HG02938 (cell line): Measurements from ENCODE around the gene ABCG4.
"Not testable (repeated sequence)": the region's sequence is repeated elsewhere in the genome, so short reads cannot be mapped to it uniquely, and the experiment has no call there.

Experiments
- ATAC-seq: cut with Tn5 transposase; IDR thresholded peaks from one replicate; pipeline ENCODE4 v1.9.1; 2021; ENCODE audit warnings: mild to moderate bottlenecking, moderate library complexity; ENCODE audit not compliant: unreplicated experiment

The ABCG4 gene

DNA sequence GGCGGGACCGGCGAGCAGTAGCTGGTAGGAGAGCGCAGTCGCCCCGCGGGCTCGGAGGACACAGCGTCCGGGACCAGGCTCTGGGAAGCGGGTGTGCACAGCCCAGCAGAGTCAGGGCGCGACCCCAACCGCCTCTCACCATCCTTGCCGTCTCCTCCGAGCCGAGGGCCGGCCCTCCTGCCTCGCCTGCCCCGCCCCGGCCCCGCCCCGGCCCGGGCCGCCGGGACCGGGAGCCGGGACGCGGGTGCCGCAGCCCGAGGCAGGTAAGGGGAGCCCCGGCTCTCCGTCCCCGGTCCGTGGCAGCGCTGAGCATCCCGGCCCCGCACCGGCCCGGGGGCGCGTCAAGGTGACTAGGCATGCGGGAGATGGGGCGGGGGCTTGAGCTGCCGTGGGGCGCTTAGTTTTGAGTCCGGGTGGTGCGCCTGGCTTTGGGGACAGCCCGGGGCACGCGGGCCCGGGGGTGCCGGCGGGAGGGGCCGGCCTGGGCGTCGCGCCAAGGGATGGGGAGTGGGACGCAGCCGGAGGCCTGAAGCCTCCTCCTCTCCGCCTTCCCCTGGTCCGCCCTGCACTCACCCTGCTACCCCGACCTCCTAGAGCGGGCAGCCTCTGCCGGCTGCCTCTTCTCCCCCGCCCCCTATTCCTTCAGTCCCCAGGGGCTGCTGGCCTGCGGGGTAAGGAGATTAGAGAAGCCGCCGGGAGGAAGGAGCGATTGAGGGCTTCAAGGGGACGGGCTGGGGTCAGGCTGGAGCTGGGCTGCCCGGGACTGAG lies at the start of gene ABCG4:
TSS of gene ABCG4 (plus strand) at position 35 of the 768 bp plus-strand sequence. CDS start 914 bp downstream, outside the sequence.
- no peak for ATAC-seq

DNA sequence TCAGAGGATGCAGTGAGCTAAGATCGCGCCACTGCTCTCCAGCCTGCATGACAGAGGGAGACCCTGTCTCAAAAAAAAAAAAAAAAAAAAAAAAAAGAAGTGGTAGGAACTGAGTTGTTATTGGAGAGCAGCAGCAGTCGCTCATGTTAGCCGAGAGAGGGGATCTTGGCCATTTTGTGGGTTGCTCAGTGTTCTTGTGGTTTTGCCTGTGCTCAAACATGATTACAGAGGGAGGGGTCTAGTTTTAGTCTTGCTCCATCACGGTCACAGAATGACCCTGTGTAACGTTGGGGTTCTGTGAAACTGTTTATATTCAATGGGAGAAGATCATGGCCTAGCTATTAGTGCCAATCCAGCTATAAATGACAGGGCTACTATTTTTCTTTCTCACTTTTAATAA lies 49.1 kb upstream of the ABCG4 start:
- no peak for ATAC-seq

DNA sequence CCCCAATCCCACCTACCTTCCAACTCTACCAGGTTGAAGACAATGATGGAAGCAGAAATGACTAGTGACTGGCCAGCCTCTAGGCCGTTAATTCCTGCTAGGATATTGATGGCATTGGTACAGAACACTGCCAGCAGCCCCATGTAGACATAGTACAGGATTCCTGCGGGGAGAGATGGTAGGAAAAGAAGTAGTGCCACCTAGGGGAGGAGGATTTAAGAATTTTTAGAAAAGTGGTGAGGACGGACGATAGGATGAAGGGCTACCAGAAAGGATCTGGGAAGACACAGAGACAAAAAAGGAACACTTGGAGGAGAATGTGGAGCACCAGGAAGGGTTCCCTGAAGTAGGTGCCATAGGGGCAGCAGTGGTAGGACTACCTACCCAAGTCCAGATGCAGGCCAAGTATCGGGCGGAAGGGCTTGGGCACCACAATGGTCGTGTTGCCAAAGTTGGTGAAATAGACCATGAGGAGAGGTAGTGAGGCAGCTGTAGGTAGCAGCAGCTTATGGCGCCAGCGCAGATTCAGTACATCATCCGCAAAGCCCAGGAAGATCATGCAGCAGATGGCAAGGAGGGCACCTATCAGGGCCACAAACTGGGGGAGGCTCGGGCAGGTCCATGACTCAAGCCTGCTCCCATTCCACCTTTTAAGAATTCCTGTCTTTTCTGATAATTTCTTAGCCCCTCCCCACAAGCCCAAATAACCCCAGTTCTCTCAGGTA lies 48.4 kb upstream of the ABCG4 start:
- ATAC-seq = no peak

DNA sequence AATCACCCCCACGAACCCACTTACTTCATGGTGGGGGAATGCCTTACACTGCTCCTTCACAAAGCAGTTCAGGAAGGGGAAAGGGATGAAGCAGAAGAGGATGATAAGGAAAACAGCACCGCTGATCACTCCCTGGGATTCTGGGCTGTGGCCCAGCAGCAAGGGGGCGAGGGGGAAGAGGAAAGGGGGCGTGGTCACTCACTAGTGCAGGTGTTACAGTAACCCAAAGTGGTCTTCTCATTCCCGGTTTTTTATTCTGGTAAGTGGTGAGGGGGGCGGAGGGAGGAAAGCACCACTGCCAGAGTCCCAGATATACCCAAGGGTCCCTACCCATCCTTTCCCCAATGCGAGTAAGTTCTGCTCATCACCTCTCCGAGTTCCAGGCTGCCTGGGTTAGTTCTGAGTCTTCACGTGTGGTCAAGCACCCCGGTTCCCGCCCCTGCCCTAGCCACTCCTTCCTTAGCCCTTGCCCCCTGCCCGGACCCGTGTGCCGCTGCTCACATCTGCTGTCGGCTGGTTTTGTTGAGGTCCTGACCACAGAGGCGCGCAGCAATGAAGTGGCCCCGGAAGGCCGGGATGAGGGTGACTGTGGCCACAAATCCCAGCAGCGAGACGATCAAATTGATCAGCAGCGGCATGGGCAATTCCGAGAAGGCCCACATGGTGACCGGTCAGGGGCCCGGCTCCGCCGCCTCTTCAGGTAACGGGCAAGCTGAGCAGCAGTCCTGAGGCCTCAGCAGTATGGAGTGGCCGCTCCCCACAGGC lies 47.7 kb upstream of the ABCG4 start:
- peak; percentile 12 for ATAC-seq

DNA sequence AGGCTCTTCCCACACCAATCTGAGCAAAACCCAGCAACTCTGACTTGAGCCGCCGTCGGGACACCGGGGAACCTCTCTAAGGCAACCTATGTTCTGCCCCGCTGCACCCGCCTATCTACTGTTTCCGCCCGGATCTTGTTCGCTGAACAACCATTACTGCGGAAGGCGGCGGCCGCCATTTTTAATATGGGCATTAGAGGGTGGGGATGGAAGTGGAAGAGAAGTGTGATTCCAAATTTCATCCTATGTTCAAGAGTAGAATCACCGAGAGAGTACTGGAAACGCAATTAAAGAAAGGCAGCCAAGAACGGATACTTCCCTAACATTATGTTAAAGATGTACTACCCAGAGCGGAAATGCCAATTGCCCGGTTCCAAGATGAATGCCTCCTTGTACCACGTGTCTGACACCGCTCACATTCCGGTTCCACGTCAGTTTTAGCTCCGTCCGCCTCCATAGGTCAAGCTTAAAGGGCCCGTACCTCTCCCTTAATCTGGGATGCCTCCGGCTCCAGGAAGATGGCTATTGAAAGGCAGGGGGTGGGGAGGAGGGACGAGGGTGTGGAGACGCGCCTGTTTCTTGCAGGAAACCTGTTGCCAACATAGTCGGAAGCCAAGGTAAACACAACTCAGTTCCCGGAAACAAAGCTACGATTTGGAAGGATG lies 47.0 kb upstream of the ABCG4 start, which contains the start of gene DPAGT1:
TSS of gene DPAGT1 (minus strand) at position 95 of the 665 bp plus-strand sequence. CDS start 198 bp downstream, outside the sequence.
- ATAC-seq = peak; percentile 78

DNA sequence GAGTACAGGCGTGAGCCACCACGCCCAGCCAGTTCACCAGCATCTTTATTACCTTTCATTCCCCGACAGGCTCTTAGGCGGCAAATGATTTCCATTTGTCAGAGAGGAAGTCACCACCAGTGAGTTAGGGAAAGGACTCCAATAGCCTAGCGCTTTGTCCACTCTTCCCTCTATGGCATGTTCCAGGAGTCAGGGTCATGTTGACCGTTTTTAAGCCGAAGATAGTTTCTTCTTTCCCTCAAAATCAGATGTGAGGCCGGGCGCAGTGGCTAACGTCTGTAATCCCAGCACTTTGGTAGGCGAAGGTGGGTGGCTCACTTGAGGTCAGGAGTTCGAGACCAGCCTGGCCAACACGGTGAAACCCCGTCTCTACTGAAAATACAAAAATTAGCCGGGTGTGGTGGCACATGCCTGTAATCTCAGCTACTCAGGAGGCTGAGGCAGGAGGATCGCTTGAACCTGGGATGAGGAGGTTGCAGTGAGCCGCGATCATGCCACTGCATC lies 45.6 kb upstream of the ABCG4 start:
- ATAC-seq = not testable (repeated sequence)

DNA sequence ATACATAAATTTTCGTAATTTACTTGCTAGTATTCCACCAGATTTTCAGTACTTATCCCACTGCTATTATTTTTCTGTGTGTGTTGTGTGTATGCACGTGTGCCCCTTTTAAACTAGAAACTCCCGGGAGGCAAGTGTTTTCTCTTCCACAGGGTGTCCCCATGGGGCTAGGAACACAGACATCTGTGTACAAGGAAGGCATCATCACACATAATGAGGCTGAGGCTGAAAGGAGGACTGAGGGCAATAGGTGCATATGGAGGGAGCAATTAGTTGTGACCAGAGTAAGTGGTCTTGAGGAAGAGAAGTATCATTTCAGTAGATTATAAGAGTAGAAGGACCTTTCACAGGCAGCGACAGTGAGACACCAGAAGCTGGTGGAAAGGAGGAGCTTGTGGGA lies 45.1 kb upstream of the ABCG4 start:
- ATAC-seq = no peak

DNA sequence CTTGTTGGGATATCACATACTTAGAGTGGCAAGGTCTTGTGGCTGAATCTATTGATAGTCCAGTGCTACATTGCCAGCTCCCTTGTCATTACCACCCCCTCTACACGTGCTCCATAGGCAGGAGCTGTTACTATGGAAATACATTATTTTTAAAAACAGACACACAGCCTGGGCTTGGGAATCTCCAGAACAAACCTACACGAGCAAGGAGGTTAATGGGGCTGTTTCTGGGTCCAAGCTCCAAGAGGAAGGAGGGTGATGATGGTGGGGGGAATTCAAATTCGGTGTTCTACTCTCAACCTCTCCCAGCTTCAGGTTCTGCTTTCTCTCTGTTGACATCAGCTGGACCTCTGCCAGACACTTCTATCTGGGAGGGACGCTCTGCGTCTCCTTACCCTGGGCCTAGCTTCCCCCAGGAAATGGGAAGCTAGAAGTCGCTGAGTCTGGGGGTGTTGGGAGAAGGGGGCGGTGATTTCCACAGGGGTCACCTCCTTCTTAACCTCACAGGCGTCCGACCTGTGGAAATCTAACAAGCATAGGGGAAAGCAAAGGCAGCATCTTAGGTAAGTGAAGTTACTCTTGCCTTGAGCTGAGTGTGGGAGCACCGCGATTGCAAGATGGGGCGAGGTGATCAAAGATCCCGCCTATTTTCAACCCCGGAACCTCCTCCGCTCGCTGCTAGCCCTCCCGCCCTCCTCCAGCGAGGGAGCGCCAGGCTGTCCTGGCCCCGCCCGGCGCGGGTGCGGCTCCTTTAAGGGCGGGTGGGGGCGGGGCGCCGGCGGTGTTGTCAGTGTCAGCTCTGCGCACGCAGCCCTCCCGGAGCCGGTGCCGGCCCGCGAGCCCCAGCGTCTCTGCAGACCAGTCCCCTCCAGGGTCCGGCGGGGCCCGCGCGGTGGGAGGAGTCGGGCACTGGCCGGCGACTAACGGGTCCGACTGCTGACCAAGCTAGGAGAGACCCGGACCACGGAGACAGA lies 42.0 kb upstream of the ABCG4 start, which contains the start of gene C2CD2L:
TSS of gene C2CD2L (plus strand) at position 781 of the 974 bp plus-strand sequence. CDS start 398 bp downstream, outside the sequence.
- peak; percentile 63 for ATAC-seq

DNA sequence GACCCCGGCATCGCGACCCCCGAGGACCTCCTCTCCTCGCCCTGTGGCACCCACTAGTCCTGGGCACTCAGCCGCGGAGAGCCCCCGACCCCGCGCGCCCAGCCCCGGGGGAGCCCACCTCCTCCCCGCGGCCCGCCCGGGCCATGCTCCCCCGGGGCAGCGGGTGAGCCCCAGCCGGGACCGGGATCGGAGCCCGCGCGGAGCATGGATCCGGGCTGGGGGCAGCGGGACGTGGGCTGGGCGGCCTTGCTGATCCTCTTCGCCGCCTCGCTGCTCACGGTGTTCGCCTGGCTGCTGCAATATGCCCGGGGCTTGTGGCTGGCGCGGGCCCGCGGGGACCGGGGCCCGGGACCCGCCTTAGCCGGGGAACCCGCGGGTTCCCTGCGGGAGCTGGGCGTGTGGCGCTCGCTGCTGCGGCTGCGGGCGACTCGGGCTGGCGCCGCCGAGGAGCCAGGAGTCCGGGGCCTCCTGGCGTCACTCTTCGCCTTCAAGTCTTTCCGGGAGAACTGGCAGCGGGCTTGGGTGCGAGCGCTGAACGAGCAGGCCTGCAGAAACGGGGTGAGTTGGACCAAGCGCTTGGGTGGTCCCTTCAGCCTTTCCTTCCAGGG lies 41.2 kb upstream of the ABCG4 start:
- ATAC-seq = peak; percentile 23

DNA sequence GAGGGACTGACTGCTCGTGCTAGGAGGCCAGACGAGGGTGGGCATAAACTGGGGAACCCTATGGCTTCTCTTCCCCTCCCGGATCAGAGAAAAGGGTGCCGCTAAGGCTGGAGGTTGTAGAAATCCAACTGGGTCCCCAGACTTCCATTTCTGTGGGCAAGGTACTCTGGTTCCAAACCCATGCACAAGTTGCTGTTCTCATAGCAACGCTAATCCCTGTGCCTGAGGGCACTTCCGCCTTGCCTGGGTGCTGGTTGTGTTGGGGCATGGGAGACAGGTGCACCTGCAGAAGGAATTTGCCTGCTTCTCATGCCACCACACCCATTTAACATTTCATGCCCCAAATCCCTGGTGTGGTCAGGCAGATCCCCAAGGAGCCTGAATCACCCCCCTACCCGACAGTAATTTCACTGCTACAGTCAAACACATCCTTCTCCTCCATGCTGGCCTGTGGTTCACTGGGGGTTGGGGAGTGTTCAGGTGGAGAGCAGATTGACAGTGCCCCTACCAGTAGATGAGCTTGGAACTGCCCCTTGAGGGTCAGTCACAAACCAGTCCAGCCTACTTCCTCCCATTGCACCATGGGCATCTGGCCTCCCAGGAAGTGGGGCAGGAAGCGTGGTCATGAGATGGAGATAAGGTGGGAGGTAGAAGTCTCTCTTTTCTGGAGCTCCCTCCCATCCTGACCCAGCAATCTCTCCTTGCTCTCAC lies 40.6 kb upstream of the ABCG4 start:
- ATAC-seq = no peak

DNA sequence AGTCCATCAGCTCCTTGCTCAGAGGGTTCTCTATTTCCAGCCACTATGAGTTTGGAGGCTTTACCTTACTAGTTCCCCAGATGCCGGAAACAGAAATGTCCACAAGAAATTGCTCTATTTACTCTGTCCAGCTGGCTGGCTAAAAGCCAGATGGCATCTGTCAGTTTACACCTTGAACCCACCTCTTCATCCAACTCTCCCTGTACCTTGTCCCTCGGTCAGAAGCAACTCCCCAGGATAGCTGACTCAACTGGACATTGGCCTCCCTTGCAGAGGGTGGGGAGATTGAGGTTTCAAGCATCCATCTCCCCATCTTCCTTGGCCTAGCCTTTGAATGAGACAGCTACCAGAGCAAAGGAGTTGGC lies 40.0 kb upstream of the ABCG4 start:
- no peak for ATAC-seq

DNA sequence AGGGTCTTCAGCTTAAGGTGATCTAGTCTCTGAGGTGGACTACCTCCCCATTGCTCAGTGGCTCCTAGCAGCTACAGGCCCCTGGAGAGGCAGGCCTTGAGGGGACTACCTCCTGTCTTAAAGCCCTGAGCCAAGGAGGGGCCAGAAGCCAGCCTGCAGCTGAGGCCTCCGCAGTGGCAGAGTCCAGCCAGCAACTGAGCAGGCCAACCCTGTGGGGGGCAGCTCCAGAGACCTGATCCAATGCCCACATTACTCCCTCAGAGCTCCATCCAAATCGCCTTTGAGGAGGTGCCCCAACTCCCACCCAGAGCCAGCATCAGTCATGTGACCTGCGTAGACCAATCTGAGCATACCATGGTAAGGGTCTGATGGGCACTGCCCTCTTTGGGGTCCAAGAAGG lies 39.0 kb upstream of the ABCG4 start:
- no peak for ATAC-seq

DNA sequence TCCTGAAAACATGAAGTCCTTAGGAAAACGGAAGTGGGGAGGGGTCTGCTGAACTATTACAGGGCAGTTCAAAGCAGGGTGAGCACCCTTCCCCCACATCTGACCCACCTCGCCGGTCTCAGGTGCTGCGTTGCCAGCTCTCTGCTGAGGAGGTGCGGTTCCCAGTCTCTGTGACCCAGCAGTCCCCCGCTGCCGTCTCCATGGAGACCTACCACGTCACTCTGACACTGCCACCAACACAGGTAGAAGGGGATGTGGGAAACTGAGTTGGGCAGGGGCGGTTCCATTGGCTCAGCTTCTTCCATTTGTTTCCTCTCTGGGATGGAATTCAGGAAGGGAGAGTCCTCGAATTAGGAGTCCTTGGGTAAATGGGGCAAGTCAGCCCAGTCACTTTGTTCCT lies 38.4 kb upstream of the ABCG4 start:
- ATAC-seq = no peak

DNA sequence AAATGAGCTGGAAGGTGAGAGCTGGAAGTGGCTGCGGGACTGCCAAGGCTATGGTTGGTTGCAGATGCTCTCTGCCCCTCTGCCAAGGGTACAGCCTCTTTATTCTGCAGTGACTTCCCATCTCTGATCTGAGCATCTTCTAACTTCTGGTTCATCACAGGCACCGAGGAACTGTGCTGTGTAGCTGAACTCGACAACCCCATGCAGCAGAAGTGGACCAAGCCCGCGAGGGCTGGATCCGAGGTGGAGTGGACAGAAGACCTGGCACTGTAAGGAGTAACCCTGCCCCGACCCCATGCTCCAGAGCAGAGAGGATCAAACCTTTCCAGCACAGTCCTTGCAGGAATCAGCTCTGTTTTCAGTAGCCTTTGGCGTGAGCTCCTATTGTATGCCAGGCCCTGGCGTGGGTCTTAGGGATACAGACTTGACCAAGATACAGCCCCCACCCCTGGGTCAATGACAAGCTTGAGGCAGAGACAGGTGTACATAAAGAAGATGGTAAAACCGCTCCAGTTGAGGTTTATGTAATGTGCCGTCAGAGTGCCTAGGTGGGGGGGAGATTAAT lies 37.4 kb upstream of the ABCG4 start:
- ATAC-seq = no peak

DNA sequence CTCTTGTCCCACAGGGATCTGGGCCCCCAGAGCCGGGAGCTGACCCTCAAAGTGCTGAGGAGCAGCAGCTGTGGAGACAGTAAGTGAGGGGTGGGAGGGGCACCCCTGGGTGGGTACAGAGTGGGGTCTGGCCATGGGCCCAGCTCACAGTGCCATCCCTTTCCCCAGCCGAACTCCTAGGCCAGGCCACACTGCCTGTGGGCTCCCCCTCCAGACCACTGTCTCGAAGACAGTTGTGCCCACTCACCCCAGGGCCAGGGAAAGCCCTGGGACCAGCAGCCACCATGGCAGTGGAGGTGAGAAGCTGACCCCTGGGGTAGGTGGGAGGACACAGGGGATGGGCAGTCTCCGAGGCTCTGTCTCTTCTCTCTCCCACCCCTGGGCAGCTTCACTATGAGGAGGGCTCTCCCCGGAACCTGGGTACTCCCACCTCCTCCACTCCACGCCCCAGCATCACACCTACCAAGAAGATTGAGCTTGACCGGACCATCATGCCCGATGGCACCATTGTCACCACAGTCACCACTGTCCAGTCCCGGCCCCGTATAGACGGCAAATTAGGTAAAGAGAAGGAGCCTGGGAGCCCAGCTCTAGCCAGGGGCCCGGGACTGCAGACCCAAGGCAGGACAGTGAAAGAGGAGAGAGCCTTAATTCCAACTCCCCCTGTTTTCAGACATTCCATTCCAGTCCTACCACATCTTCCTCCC lies 36.4 kb upstream of the ABCG4 start:
- ATAC-seq = no peak

DNA sequence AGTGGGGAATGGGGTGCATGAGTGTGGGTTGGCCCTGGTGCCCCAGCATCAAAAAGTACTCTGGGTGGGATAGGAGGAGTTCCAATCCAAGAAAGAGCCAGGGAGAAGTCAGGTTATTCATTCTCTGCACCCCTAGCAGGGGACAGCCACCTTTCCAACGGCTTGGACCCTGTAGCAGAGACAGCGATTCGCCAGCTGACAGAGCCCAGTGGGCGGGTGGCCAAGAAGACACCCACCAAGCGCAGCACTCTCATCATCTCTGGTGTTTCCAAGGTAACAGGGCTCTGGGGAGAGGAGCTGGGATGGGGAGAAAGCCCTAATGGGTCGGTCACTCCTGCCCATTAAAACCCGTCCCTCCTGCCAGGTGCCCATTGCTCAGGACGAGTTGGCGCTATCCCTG lies 35.1 kb upstream of the ABCG4 start:
- no peak for ATAC-seq

DNA sequence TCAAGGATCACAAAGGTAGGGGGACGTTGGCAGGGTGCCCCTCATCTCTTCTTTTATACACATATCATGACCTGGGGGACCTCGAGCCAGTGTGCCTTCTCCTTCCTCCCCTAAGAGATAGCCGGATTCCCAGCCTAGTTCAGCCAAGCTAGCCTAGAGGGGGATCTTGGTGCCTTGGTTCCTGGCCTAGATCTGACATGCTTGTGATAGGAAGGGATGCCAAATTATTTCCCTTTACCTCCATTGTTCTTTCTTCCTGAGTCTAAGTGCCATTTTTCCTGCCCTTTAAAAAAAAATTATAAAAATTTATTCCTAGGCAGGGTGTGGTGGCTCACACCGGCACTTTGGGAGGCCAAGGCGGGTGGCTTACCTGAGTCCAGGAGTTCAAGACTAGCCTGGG lies 34.5 kb upstream of the ABCG4 start:
- ATAC-seq = no peak
